NCI-H2081 (cell line): ENCODE data around the gene PTPN1.
"Not testable (repeated sequence)": the region's sequence is repeated elsewhere in the genome, so short reads cannot be mapped to it uniquely, and the experiment has no call there.

ENCODE experiments used
- DNase-seq, 2 experiments: peaks; one replicate each; lab custom pipeline; 2025; lab: John Stamatoyannopoulos, UW

The PTPN1 gene

GRCh38 chr20:50481741-50482140 is 28.4 kb upstream of the PTPN1 start:
- DNase-seq: no peak

GRCh38 chr20:50482396-50482981 is 27.7 kb upstream of the PTPN1 start:
- no peak for DNase-seq

DNA sequence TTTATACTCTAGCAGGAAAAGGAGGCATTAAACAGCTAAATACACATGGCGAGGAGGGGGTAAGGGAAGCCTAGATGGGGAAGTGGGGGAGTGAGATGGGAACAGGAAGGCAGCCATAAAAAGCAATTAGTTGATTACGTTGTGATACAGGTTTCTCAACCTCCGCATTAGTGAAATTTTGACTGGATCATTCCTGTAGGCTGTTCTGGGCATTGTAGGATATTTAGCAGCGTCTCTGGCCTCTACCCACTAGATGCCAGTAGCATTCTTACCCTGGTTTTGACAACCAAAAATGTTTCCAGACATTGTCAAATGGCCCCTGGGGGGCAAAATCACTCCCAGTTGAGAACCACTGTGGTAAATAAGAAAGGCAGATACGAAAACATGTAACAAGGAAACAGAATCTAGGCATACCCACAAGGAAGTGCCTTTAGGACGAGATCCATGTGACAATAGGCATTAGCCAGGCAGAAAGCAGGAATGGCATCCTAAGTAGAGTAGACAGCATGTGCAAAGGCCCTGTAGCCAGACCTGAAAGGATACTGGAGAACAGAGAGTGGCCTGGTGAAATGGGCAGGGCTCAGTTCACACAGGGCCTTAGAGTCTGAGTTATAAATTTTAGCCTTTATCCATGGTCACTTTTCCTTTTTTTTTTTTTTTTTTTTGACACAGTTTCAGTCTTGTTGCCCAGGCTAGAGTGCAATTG is 25.8 kb upstream of the PTPN1 start:
- peak in 1 of 2 experiments; percentile 2 for DNase-seq

- no peak for DNase-seq
Measured at GRCh38 chr20:50487397-50487796, 22.8 kb upstream of the PTPN1 start.

DNA sequence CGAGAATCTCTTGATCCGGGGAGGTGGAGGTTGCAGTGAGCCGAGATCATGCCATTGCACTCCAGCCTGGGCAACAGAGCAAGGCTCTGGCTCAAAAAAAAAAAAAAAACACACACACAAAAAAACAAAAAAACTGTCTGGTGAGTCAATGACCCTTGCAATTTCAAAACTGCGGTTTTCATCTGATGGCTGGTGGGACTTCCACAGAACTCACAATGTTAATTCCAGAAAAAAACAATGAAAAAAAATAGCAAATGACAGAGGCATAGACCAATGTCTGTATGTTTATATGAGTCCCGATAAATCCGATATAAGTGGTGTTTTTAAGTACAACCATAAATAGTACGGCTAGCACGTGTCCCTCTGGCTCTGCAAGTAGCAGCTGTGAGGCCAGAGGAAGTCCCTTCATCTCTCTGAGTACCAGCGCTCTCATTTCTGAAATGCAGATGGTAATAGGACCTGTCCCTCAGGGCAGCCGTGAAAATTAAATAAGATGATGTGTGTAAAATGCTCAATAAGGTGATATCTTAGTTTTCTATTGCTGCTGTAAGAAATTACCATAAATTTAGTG is 21.9 kb upstream of the PTPN1 start:
- DNase-seq: no peak

GRCh38 chr20:50491168-50491567 is 19.0 kb upstream of the PTPN1 start:
- DNase-seq: no peak

- peak in 1 of 2 experiments; percentile 34 for DNase-seq
Measured at GRCh38 chr20:50491926-50492634, 18.1 kb upstream of the PTPN1 start.

DNA sequence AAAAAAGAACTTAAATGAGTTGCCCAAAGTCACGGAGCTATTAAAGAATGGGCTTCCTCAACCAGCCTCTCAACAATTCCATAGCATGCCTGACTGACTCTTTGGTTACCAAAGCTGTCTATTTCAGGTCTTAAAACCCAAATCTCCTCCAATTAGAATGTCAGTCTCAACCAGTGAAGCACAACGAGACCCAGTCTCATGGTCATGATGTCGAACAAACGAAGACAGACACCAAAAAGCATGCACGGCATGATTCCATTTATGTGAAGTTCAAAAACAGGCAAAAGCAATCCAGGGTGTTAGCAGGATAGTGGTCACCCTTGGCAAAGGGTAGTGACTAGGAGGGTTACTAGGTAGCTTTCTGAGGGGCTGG is 16.3 kb upstream of the PTPN1 start:
- DNase-seq: no peak

DNA sequence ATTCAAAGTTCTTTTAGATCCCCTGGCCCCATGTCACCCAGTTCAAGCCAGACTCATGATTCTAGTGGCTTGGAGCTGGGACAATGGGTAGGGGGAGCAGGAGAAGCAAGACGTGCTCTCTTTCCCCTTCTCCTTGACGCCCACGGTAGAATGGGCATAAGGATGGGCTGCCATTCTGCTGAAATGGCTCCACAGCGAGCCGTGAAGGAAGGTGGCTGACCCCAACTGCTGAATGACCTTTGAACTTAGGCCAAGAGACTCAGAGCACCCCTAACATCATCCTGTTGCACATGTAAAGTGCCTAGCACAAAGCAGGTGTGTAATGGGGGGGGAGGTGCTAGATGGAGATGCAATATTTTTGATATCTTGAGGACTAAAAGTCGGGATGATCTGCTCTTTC is 15.8 kb upstream of the PTPN1 start:
- DNase-seq: no peak

GRCh38 chr20:50496773-50497385 is 13.3 kb upstream of the PTPN1 start:
- DNase-seq: no peak

- DNase-seq: no peak
Measured at GRCh38 chr20:50498071-50498776, 12.0 kb upstream of the PTPN1 start.

GRCh38 chr20:50499938-50500337 is 10.2 kb upstream of the PTPN1 start:
- no peak for DNase-seq

DNA sequence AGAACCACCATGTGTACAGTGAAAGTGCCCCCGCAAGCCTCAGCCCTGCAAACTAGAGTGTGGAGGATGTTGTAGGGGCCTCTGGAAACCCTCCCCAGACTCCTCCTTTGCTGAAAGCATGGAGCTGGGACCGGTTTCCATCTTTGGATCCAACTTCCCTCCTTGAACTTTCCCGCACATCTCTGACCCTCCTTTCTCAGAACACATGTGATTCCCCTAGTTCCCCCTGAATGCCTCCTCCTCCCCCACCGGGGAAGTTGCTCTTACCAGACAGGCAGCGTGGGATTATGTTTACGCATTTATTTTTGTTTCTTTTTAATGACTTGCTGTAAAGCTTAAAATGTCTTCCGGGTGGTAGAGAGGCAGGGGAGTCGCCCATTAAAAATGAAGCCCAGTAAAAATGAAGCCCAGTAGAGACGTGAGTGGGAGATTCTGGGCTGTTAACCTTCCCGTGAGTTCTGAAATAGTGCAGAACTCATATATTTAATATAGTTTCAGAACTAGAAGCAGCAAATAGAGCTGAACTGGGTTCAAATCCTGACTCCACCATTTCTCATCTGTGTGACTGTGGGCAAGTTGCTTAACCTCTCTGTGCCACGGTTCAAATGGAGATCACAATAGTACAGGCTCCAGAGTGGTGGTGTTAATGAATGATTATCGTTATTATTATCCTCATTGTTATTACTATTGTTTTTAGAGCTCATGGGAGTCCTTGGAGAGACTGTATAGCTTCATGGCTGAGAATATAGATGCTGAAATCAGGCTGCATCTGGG is 8.0 kb upstream of the PTPN1 start:
- DNase-seq: no peak

DNA sequence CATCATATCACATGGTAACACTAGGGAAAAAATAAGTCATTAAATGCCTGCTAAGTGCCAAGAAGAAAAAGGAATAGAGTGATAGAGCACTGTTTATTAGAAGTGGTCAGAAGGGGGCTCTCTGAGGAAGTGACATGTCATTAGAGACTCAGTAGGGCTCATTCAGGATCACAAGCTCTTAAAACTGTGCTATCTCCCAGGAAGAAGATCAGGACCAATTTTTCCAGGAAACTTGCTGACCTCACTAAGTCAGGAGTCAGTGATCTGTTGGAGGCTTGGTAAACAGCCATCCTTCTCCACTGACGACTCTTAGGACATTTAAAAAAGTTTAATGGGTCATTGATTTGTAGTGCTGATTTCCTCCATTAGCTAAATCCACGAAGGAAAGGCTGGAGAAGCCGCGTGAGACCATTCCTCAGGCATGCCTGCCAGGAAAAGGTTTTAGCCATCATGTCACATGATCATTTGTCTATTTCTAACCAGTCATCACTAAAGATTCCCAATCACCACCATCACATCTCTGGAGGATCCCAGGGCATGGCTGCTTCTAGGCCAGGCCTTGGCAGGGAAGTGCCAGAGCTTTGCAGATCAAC is 5.9 kb upstream of the PTPN1 start:
- DNase-seq: no peak

DNA sequence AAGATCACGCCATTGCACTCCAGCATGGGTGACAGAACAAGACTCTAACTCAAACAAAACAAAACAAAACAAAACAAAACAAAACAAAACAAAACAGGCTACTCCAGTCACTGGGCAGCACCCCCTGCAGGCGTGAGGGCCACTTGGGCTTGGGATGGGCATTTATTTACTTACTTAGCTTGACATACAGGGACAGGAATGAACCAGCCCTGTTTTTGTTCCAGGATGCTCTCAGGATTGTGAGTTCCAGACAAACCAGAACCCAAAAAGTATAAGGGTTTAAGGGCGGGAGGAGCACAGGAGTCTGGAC is 4.0 kb upstream of the PTPN1 start:
- no peak for DNase-seq

GRCh38 chr20:50507745-50508144 is 2.4 kb upstream of the PTPN1 start:
- DNase-seq: not testable (repeated sequence)

DNA sequence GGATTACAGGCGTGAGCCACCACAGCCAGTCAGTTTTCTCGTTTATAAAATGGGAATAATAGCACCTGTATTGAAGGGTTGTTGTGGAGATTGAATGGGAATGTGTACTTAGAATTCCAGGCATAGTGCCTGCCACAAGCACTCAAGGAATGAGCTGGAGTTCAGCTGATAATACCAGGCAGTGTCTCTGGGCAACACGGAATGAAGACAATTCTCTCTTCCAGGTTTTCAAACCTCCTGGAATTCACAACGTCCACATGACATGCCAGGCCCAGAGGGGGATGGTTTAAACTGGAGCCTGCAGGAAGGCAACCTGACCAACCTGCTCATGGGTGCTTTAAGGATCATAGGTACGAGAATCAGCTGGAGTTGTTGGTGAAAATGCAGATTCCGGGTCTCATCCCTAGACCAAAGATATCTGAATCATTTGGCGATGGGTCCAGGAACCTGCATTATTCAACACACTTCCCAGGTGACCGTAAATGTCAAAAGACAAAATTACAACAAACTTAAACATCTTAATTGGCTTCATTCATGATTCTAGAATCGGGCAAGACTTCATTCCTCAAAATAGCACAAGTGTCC is 1.9 kb upstream of the PTPN1 start:
- no peak for DNase-seq

DNA sequence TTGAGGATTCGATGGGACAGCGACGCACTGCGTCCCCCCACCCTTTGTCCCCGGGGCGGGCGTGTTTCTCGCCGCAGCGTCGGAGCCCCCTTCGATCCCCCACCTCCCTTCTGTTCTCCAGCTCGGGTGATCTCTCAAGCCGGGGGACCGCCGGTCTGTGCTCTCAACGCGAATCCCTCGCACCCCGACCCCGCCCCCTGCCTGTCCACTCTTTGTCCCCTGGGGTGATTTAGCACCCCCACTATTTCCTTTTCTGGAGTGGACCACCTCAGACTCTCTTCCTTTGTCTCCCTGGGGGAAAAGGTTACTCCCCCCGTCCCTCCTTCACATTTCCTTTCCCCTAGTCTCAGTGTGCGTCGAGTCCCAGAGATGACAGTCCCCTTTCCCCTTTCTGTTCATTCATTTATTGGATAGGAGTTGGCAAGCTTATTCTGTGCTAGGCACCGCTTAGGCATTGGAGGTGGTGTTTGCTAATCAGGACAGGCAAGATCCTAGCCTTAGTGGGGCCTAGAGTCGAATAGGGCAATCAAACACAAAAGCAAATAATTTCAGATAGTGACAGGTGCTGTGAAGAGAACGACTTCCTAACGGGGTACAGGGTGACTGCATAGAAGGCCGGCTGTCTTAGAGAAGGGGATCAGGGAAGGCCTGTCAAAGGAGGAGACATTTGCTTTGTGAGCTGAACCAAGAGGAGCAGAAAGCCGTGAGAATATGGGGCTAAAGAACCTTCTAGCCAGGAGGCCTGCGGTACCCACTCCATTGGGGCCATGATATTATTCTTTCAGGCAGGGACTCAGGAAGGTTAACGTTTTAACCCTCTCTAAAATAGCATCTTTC is 741 bp downstream of the PTPN1 start:
- DNase-seq: no peak

DNA sequence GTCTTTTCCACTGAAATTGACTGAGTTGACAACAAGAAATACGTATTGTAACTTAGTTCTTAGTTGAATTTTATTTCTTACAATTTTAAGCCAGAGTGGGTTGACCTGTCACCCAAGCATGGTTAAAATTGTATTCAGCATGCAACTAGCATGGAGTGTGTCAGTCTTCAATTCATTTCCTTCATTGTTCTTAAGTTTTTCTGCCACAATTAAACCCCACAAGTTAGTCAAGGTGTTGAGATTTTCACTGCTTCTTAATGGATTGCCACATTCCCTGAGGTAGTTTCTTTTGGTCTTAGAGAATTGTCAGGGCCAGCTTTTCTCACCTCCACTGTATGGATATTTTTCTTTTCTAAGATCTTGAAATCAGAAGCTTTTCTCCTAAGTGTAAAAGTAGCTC is 2.1 kb downstream of the PTPN1 start:
- no peak for DNase-seq
